Fibroblast of skin of right quadriceps (primary cell): ENCODE measurements around the gene NPW.
"Not testable (repeated sequence)": the region's sequence is repeated elsewhere in the genome, so short reads cannot be mapped to it uniquely, and the experiment has no call there.

Source experiments
- DNase-seq: peaks from one replicate; pipeline ENCODE4 v3.0.0-alpha.2; 2013

NPW gene

GRCh38 chr16:2023092-2024031 is 3.8 kb downstream of the NPW start:
- DNase-seq = peak; percentile 82

GRCh38 chr16:2024032-2024420 is 4.4 kb downstream of the NPW start:
- no peak for DNase-seq

GRCh38 chr16:2025251-2025650 is 5.7 kb downstream of the NPW start:
- DNase-seq = no peak

GRCh38 chr16:2025878-2026460 is 6.4 kb downstream of the NPW start:
- no peak for DNase-seq

GRCh38 chr16:2026461-2027023 is 7.0 kb downstream of the NPW start, which contains the start of gene NHERF2:
TSS of gene NHERF2 (plus strand) at chr16:2026902. CDS start at chr16:2027006, 104 bp downstream.
- no peak for DNase-seq

GRCh38 chr16:2027024-2028010 is 7.7 kb downstream of the NPW start:
- DNase-seq = peak; percentile 23

- DNase-seq = no peak
These were observed 8.6 kb downstream of the NPW start for GRCh38 chr16:2028146-2028545.

- no peak for DNase-seq
These were observed 9.1 kb downstream of the NPW start for GRCh38 chr16:2028620-2029220.

- no peak for DNase-seq
These were observed 9.8 kb downstream of the NPW start for GRCh38 chr16:2029350-2029749.

GRCh38 chr16:2030036-2030435 is 10.5 kb downstream of the NPW start:
- no peak for DNase-seq

GRCh38 chr16:2031081-2031577 is 11.5 kb downstream of the NPW start:
- no peak for DNase-seq

- DNase-seq = no peak
These were observed 12.9 kb downstream of the NPW start for GRCh38 chr16:2032285-2033056.

- peak; percentile 57 for DNase-seq
These were observed 13.7 kb downstream of the NPW start for GRCh38 chr16:2033057-2033908.

- DNase-seq = not testable (repeated sequence)
These were observed 14.5 kb downstream of the NPW start for GRCh38 chr16:2033909-2034695.

- no peak for DNase-seq
These were observed 15.3 kb downstream of the NPW start for GRCh38 chr16:2034696-2035430.

- DNase-seq = peak; percentile 72
These were observed 16.0 kb downstream of the NPW start for GRCh38 chr16:2035431-2036199.

GRCh38 chr16:2036200-2036966 is 16.8 kb downstream of the NPW start:
- no peak for DNase-seq
